Activated T-cell treated with anti-CD3 and anti-CD28 coated beads, Interleukin-2, amount 50 U/mL, for 72 hours (primary cell): ENCODE data around the gene UNC5C. TPM values are rescaled to one million over a fixed set of nuclear protein-coding genes. Genes with fewer than 3 reads are reported as not detected.

Experiments used
- ATAC-seq, 2 donors: fragments of 150-1000 bp; cut with Tn5 transposase; replicated peaks in 1 of 2; 2 replicates each; pipeline ENCODE4 v1.10.0; 2021; ENCODE audit warnings: moderate library complexity in 2 of 2, mild to moderate bottlenecking in 1 of 2
- DNase-seq, 2 donors: peaks; one replicate each; pipeline ENCODE4 v3.0.0; 2021 to 2022; ENCODE audit warnings: mixed read lengths in 1 of 2
- H3K27ac Mint-ChIP-seq: one replicate; pipeline ENCODE4 v1.8.0; 2022; ENCODE audit warnings: mild to moderate bottlenecking, moderate library complexity, mixed read lengths
- H3K27me3 Mint-ChIP-seq: one replicate; pipeline ENCODE4 v1.8.0; 2022; ENCODE audit warnings: low read depth, mixed read lengths
- H3K36me3 Mint-ChIP-seq, 2 donors: one replicate each; pipeline ENCODE4 v1.8.0; 2022; ENCODE audit warnings: mixed read lengths in 2 of 2, mild to moderate bottlenecking in 1 of 2; ENCODE audit not compliant: insufficient read depth in 2 of 2
- H3K4me1 Mint-ChIP-seq: one replicate; pipeline ENCODE4 v1.8.0; 2022; ENCODE audit warnings: low read depth, mixed read lengths
- H3K4me3 Mint-ChIP-seq, 2 donors: one replicate each; pipeline ENCODE4 v1.8.0; 2022; ENCODE audit warnings: mild to moderate bottlenecking in 2 of 2, mixed read lengths in 2 of 2, moderate library complexity in 2 of 2
- H3K9me3 Mint-ChIP-seq, 2 donors: one replicate each; pipeline ENCODE4 v1.8.0; 2022; ENCODE audit warnings: mixed read lengths in 2 of 2
- total RNA-seq, 2 donors: library from RNA; stranded (reverse); gene quantifications; one replicate each; pipeline ENCODE4 v1.2.3, GENCODE V29; 2022

Gene UNC5C
- under 1 TPM; 0.14 to 0.21 TPM for total RNA-seq

- H3K4me3 Mint-ChIP-seq, result peak within 1 kb of the TSS; percentile 90 to 93
- DNase-seq, result peak in 1 of 2 donors; percentile 9
- no peaks in the 10 kb centered on the region for H3K36me3 Mint-ChIP-seq
Measured at GRCh38 chr4:95548738-95549245, at the start of gene UNC5C. UNC5C (minus strand) TSS chr4:95548973.

GRCh38 chr4:95596676-95597075 lies 47.9 kb upstream of the UNC5C start:
- ATAC-seq, result no peak
- H3K27me3 Mint-ChIP-seq, result peaks cover 14% of the 10 kb centered on the region

More at GRCh38 chr4:95548738-95549245, at the start of gene UNC5C:
- H3K9me3 Mint-ChIP-seq, result no peaks in the 10 kb centered on the region
- peaks cover 9% of the 10 kb centered on the region for H3K4me1 Mint-ChIP-seq
- H3K27ac Mint-ChIP-seq, result no peak within 1 kb of the TSS
- peak; percentile 22 to 29 for ATAC-seq
- peaks cover 73% of the 10 kb centered on the region for H3K27me3 Mint-ChIP-seq

GRCh38 chr4:95594629-95595028 lies 45.9 kb upstream of the UNC5C start:
- no peak for ATAC-seq

More at GRCh38 chr4:95596676-95597075, 47.9 kb upstream of the UNC5C start:
- H3K4me3 Mint-ChIP-seq, result no peak overlapping the region
- H3K36me3 Mint-ChIP-seq, result no peaks in the 10 kb centered on the region
- DNase-seq, result no peak
- no peaks in the 10 kb centered on the region for H3K9me3 Mint-ChIP-seq
- no peak overlapping the region for H3K27ac Mint-ChIP-seq
- peaks cover 6% of the 10 kb centered on the region for H3K4me1 Mint-ChIP-seq

GRCh38 chr4:95594013-95594412 lies 45.2 kb upstream of the UNC5C start:
- H3K4me1 Mint-ChIP-seq, result no peaks in the 10 kb centered on the region
- H3K9me3 Mint-ChIP-seq, result no peaks in the 10 kb centered on the region
- H3K27ac Mint-ChIP-seq, result no peak overlapping the region
- no peak overlapping the region for H3K4me3 Mint-ChIP-seq
- peaks cover 14% of the 10 kb centered on the region for H3K27me3 Mint-ChIP-seq
- ATAC-seq (no peak), DNase-seq (no peak)
- H3K36me3 Mint-ChIP-seq, result no peaks in the 10 kb centered on the region

More at GRCh38 chr4:95594629-95595028, 45.9 kb upstream of the UNC5C start:
- no peaks in the 10 kb centered on the region for H3K4me1 Mint-ChIP-seq
- no peak for DNase-seq
- peaks cover 14% of the 10 kb centered on the region for H3K27me3 Mint-ChIP-seq
- no peak overlapping the region for H3K4me3 Mint-ChIP-seq
- H3K9me3 Mint-ChIP-seq, result no peaks in the 10 kb centered on the region
- H3K27ac Mint-ChIP-seq, result no peak overlapping the region
- H3K36me3 Mint-ChIP-seq, result no peaks in the 10 kb centered on the region

GRCh38 chr4:95591278-95591677 lies 42.5 kb upstream of the UNC5C start:
- ATAC-seq, result no peak
- Mint-ChIP-seq H3K27ac (no peak overlapping the region), H3K9me3 (no peaks in the 10 kb centered on the region), H3K27me3 (peaks cover 13% of the 10 kb centered on the region), H3K36me3 (no peaks in the 10 kb centered on the region), H3K4me3 (no peak overlapping the region), H3K4me1 (no peaks in the 10 kb centered on the region)
- DNase-seq, result no peak

- DNase-seq (no peak), ATAC-seq (no peak)
- Mint-ChIP-seq H3K4me1 (no peaks in the 10 kb centered on the region), H3K36me3 (no peaks in the 10 kb centered on the region), H3K27ac (no peak overlapping the region), H3K27me3 (peaks cover 13% of the 10 kb centered on the region), H3K4me3 (no peak overlapping the region), H3K9me3 (no peaks in the 10 kb centered on the region)
Measured at GRCh38 chr4:95590615-95591014, 41.8 kb upstream of the UNC5C start.

- Mint-ChIP-seq H3K9me3 (no peaks in the 10 kb centered on the region), H3K27ac (no peak overlapping the region), H3K27me3 (peaks cover 6% of the 10 kb centered on the region), H3K4me1 (no peaks in the 10 kb centered on the region), H3K36me3 (no peaks in the 10 kb centered on the region), H3K4me3 (no peak overlapping the region)
- ATAC-seq (peak in 1 of 2 donors; percentile 36), DNase-seq (no peak)
Measured at GRCh38 chr4:95585016-95585695, 36.4 kb upstream of the UNC5C start.

GRCh38 chr4:95580226-95580625 lies 31.5 kb upstream of the UNC5C start:
- Mint-ChIP-seq H3K4me1 (no peaks in the 10 kb centered on the region), H3K36me3 (peaks cover 6 to 10% of the 10 kb centered on the region in 2 donors), H3K9me3 (peaks cover 10 to 16% of the 10 kb centered on the region in 2 donors), H3K27ac (no peak overlapping the region), H3K27me3 (no peaks in the 10 kb centered on the region), H3K4me3 (no peak overlapping the region)
- DNase-seq (no peak), ATAC-seq (no peak)

GRCh38 chr4:95572304-95572991 lies 23.7 kb upstream of the UNC5C start:
- no peaks in the 10 kb centered on the region for H3K4me1 Mint-ChIP-seq
- H3K36me3 Mint-ChIP-seq, result peaks cover 0 to 4% of the 10 kb centered on the region in 2 donors
- H3K27ac Mint-ChIP-seq, result no peak overlapping the region
- H3K9me3 Mint-ChIP-seq, result peaks cover 9 to 20% of the 10 kb centered on the region in 2 donors
- DNase-seq (no peak), ATAC-seq (no peak)
- H3K27me3 Mint-ChIP-seq, result no peaks in the 10 kb centered on the region
- no peak overlapping the region for H3K4me3 Mint-ChIP-seq

GRCh38 chr4:95571577-95571976 lies 22.8 kb upstream of the UNC5C start:
- H3K36me3 Mint-ChIP-seq, result peaks cover 0 to 3% of the 10 kb centered on the region in 2 donors
- no peaks in the 10 kb centered on the region for H3K27me3 Mint-ChIP-seq
- H3K9me3 Mint-ChIP-seq, result peaks cover 9 to 19% of the 10 kb centered on the region in 2 donors
- H3K4me1 Mint-ChIP-seq, result no peaks in the 10 kb centered on the region
- DNase-seq (no peak), ATAC-seq (no peak)
- H3K27ac Mint-ChIP-seq, result no peak overlapping the region
- no peak overlapping the region for H3K4me3 Mint-ChIP-seq

- Mint-ChIP-seq H3K27me3 (no peaks in the 10 kb centered on the region), H3K27ac (no peak overlapping the region), H3K9me3 (peaks cover 0 to 2% of the 10 kb centered on the region in 2 donors), H3K4me1 (no peaks in the 10 kb centered on the region), H3K36me3 (no peaks in the 10 kb centered on the region), H3K4me3 (no peak overlapping the region)
- ATAC-seq, result no peak
- no peak for DNase-seq
Measured at GRCh38 chr4:95563638-95564337, 15.0 kb upstream of the UNC5C start.

GRCh38 chr4:95560774-95561173 lies 12.0 kb upstream of the UNC5C start:
- no peak overlapping the region for H3K4me3 Mint-ChIP-seq
- H3K36me3 Mint-ChIP-seq, result no peaks in the 10 kb centered on the region
- no peak for ATAC-seq
- H3K27me3 Mint-ChIP-seq, result no peaks in the 10 kb centered on the region
- no peaks in the 10 kb centered on the region for H3K4me1 Mint-ChIP-seq
- H3K9me3 Mint-ChIP-seq, result peaks cover 0 to 2% of the 10 kb centered on the region in 2 donors
- DNase-seq, result no peak
- no peak overlapping the region for H3K27ac Mint-ChIP-seq
